Activated CD4-positive, alpha-beta T cell treated with anti-CD3 and anti-CD28 coated beads, Interleukin-10, Interleukin-2, amounts not matched to agents 100 ng/mL and 50 ng/mL, durations not matched to agents 16 hours and 8 hours (primary cell): ENCODE measurements around the gene UNC13D.
A peak's percentile ranks its signal among the peaks of the same experiment; 100 is the strongest.
"Not testable (repeated sequence)": the region's sequence is repeated elsewhere in the genome, so short reads cannot be mapped to it uniquely, and the experiment has no call there.

Experiments used
- DNase-seq: peaks from one replicate; pipeline ENCODE4 v3.0.0-alpha.2; 2020

Gene UNC13D

GRCh38 chr17:75843577-75844529 is at the start of gene UNC13D:
Gene UNC13D, minus strand, starts transcription at chr17:75844404. Its CDS starts 67 bp downstream, at chr17:75844337.
- DNase-seq = peak; percentile 71

- DNase-seq = no peak
Measured at GRCh38 chr17:75893305-75894048, 49.3 kb upstream of the UNC13D start.

- DNase-seq = no peak
Measured at GRCh38 chr17:75892556-75893224, 48.5 kb upstream of the UNC13D start.

- no peak for DNase-seq
Measured at GRCh38 chr17:75891605-75892555, 47.7 kb upstream of the UNC13D start.

- no peak for DNase-seq
Measured at GRCh38 chr17:75891022-75891604, 46.9 kb upstream of the UNC13D start.

- no peak for DNase-seq
Measured at GRCh38 chr17:75889454-75889853, 45.2 kb upstream of the UNC13D start.

GRCh38 chr17:75888484-75888883 is 44.3 kb upstream of the UNC13D start:
- no peak for DNase-seq

GRCh38 chr17:75885860-75886259 is 41.7 kb upstream of the UNC13D start:
- not testable (repeated sequence) for DNase-seq

- no peak for DNase-seq
Measured at GRCh38 chr17:75885431-75885830, 41.2 kb upstream of the UNC13D start.

GRCh38 chr17:75881678-75882454 is 37.7 kb upstream of the UNC13D start:
- DNase-seq = no peak

GRCh38 chr17:75880266-75880665 is 36.1 kb upstream of the UNC13D start:
- no peak for DNase-seq

GRCh38 chr17:75878174-75878998 is 34.2 kb upstream of the UNC13D start, which contains the start of gene TRIM47:
Gene TRIM47, minus strand, starts transcription at chr17:75878581. Its CDS starts 33 bp downstream, at chr17:75878548.
- DNase-seq = peak; percentile 55

- DNase-seq = peak; percentile 82
Measured at GRCh38 chr17:75877752-75878173, 33.6 kb upstream of the UNC13D start.

- DNase-seq = peak; percentile 68
Measured at GRCh38 chr17:75876938-75877751, 32.9 kb upstream of the UNC13D start.

GRCh38 chr17:75876190-75876937 is 32.2 kb upstream of the UNC13D start:
- peak; percentile 87 for DNase-seq

- no peak for DNase-seq
Measured at GRCh38 chr17:75875940-75876189, 31.7 kb upstream of the UNC13D start.

- DNase-seq = no peak
Measured at GRCh38 chr17:75875182-75875939, 31.2 kb upstream of the UNC13D start.
